ENCODE data around the gene PKM. TPM values are rescaled to one million over a fixed set of nuclear protein-coding genes. Genes with fewer than 3 reads are reported as not detected.
"Not testable (repeated sequence)": the region's sequence is repeated elsewhere in the genome, so short reads cannot be mapped to it uniquely, and the experiment has no call there.

PKM gene
- total RNA-seq, 1 donor from 2014 or later = 2,347 TPM

DNA sequence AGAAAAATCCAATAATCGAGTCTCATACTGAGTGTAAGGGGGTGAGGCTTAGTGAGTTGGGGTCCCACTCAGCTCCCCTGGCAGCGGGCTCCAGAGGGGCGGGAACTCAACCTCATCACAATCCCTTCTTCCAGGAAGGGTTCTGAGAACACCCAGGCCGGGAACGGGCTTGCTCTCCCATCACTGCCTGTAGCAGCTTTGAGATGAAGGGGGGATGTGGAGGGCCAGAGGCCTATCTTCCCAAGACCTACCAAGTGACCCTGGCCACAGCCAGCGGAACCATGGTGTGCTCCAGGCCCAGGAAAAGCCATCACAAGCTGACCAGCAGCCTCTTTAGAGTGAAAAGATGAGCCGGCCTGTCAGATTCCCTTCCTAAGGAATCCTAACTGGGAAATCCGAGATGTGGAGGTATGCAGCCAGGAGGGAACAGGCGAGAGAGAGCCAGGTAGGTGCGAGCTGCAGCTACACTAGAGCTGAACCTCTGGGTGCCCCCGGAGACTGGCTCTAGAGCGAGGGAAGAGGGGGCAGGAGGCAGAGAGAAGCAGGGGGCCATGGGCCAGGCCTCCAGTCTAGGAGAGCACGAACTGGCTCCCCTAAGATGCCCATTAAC lies 51.9 kb downstream of the PKM start:
- no peak for DNase-seq (ENCODE audit: low spot score)
- H3K36me3 Mint-ChIP-seq (ENCODE audit: low read depth) = no peaks in the 10 kb centered on the region
- no peaks in the 10 kb centered on the region for H3K9me3 Mint-ChIP-seq
- no peaks in the 10 kb centered on the region for H3K4me1 Mint-ChIP-seq (ENCODE audit: low read depth)
- H3K4me3 Mint-ChIP-seq (ENCODE audit: low read depth) = no peak overlapping the region
- H3K27me3 Mint-ChIP-seq (ENCODE audit: low read depth) = peaks cover 28% of the 10 kb centered on the region
- intact Hi-C loops (cut with micrococcal nuclease) = no loop called here
- H3K27ac Mint-ChIP-seq = no peak overlapping the region

DNA sequence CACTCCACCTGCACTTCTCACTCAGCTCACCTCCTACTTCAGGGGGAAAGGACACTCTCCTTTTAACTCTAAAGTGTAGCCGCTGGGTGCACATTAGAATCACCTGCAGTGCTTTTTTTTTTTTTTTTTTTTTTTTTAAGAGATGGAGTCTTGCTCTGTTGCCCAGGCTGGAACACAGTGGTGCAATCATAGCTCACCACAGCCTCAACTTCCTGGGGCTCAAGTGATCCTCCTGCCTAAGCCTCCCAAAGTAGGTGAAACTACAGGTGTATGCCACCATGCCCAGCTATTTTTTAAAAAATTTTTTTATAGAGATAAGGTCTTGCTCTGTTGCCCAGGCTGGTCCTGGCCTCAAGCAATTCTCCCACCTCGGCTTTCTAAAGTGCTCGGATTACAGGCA lies 54.2 kb downstream of the PKM start:
- Mint-ChIP-seq H3K4me3 (ENCODE audit: low read depth) (no peak overlapping the region), H3K9me3 (no peaks in the 10 kb centered on the region), H3K27me3 (ENCODE audit: low read depth) (peaks cover 15% of the 10 kb centered on the region), H3K36me3 (ENCODE audit: low read depth) (no peaks in the 10 kb centered on the region), H3K27ac (no peak overlapping the region), H3K4me1 (ENCODE audit: low read depth) (no peaks in the 10 kb centered on the region)
- intact Hi-C loops (cut with micrococcal nuclease) = no loop called here
- no peak for DNase-seq (ENCODE audit: low spot score)

GRCh38 chr15:72176159-72176558 lies 54.8 kb downstream of the PKM start:
- Mint-ChIP-seq H3K27me3 (ENCODE audit: low read depth) (peaks cover 11% of the 10 kb centered on the region), H3K4me3 (ENCODE audit: low read depth) (no peak overlapping the region), H3K4me1 (ENCODE audit: low read depth) (no peaks in the 10 kb centered on the region), H3K27ac (no peak overlapping the region), H3K9me3 (no peaks in the 10 kb centered on the region), H3K36me3 (ENCODE audit: low read depth) (no peaks in the 10 kb centered on the region)
- DNase-seq (ENCODE audit: low spot score) = no peak
- intact Hi-C loops (cut with micrococcal nuclease) = no loop called here

DNA sequence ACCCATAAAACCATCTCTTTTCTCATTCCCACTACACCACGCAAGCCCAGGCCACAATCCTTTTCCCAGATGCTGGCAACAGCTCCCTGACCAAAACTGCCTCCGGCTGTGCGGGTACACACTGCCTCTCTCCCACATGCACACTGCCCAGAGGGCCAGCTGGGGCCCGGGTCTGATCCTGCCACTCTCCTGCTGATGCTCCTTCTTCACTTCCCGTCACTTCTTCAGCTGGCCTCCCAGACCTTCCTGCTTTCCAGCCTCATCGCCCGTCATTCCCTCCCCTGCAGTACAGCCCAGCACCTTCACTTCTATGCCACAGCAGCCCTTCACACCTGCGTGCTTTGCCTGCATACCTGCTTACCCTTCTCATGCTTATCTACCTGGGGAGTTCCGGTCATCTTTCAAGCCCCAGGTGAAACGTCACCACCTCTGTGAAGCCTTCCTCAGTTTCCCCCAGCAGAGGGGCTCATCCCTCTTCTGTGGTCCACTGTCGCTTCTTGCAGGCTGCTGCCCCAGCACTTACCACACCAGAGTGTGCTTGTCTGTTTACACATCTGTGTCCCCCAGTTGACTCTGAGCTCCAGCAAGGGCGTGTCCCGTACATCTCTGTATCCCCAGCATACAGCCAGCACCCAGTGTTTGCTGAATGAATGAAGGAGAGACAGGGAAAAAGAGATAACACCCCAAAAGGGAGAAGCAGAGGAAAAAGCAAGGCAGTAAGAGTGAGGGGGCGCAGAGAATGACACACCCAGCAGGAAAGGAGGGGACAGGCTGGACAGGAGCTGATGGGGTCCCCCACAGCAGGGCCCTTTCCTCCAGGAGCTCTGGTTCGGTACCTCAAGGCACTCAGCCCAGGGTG lies 55.6 kb downstream of the PKM start:
- peaks cover 7% of the 10 kb centered on the region for H3K27me3 Mint-ChIP-seq (ENCODE audit: low read depth)
- H3K4me1 Mint-ChIP-seq (ENCODE audit: low read depth) = no peaks in the 10 kb centered on the region
- intact Hi-C loops (cut with micrococcal nuclease) = no loop called here
- no peaks in the 10 kb centered on the region for H3K36me3 Mint-ChIP-seq (ENCODE audit: low read depth)
- no peak overlapping the region for H3K27ac Mint-ChIP-seq
- H3K4me3 Mint-ChIP-seq (ENCODE audit: low read depth) = no peak overlapping the region
- no peak for DNase-seq (ENCODE audit: low spot score)
- H3K9me3 Mint-ChIP-seq = no peaks in the 10 kb centered on the region

DNA sequence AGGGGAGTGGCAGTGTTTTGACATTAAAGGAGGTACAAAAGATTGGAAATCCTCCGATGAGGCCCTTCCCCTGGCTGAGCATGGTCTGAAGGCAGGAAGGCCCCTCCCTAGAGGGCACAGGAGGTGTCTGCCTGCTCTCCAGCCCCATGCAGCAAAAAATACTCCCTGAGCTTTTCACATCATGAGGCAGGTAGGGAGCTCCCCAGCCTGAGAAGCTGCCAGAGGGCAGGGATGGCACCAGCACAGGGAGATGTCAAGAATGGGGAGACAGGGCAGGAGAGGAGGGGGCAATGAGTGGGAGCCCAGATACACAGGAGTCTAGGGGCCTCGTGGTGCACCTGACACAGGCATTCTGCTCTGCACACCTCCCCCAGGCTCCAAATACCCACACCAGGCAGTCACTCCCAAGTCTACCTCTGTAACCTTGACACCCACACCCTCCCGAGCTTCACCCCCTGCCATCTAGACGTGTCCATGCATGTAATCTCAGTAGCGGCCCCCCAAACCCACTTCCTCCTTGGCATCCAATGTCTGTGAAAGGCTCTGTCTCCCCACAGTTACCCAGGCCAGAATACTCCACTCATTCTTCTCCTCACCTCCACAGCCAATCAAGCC lies 56.3 kb downstream of the PKM start:
- H3K27me3 Mint-ChIP-seq (ENCODE audit: low read depth) = peaks cover 7% of the 10 kb centered on the region

DNA sequence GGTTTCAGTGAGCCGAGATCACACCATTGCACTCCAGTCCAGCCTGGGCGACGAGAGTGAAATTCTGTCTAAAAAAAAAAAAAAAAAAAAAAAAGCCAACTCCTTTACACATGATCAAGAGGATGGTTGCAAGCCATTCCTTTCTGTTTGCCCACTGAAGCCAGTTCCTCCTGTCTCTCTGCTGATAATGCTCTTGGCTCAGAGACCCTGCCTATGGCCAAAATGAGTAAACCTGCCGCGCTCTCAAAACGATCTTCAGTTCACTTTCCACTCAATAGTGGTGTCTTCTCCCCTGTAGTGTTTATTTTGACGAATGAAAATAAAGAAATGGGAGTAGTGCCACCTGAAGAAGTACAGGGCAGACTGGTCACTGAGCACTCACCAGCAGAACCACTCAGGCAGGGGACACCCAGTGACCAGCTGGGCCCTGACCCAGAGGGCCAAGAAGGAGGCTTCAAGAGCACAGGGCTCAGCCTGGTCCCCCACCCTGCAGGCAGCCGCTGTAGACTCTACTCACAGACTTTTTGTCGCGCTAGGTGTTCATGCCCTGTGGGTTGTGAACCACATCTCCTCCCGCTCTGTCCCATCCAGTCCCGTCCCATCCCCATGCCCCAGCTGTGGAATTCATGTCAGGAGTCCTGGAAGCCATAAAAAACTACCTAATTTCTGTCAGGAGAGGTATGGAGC lies 57.0 kb downstream of the PKM start:
- peaks cover 10% of the 10 kb centered on the region for H3K27me3 Mint-ChIP-seq (ENCODE audit: low read depth)
- intact Hi-C loops (cut with micrococcal nuclease) = no loop called here
- no peak overlapping the region for H3K27ac Mint-ChIP-seq
- H3K4me3 Mint-ChIP-seq (ENCODE audit: low read depth) = no peak overlapping the region
- no peaks in the 10 kb centered on the region for H3K36me3 Mint-ChIP-seq (ENCODE audit: low read depth)
- H3K4me1 Mint-ChIP-seq (ENCODE audit: low read depth) = peaks cover 3% of the 10 kb centered on the region
- H3K9me3 Mint-ChIP-seq = no peaks in the 10 kb centered on the region
- no peak for DNase-seq (ENCODE audit: low spot score)

More for the DNA sequence above, 56.3 kb downstream of the PKM start:
- Mint-ChIP-seq H3K4me1 (ENCODE audit: low read depth) (no peaks in the 10 kb centered on the region), H3K4me3 (ENCODE audit: low read depth) (no peak overlapping the region), H3K27ac (no peak overlapping the region), H3K9me3 (no peaks in the 10 kb centered on the region), H3K36me3 (ENCODE audit: low read depth) (no peaks in the 10 kb centered on the region)
- DNase-seq (ENCODE audit: low spot score) = no peak
- intact Hi-C loops (cut with micrococcal nuclease) = no loop called here

DNA sequence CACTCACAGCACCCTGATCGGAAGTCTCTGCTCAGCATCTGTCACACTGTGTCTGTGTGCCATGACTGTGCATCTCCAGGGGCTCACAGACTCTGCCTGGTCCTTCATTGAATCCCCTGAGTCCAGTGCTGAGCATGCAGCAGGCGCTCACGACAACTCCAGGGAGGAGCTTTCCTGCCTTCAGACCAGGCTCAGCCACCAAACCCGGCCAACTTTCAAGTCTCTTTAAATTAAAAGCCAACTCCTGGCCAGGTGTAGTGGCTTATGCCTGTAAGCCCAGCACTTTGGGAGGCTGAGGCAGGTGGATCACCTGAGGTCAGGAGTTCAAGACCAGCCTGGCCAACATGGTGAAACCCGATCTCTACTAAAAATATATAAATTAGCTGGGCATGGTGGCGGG lies 57.6 kb downstream of the PKM start:
- Mint-ChIP-seq H3K27ac (no peak overlapping the region), H3K4me1 (ENCODE audit: low read depth) (peaks cover 5% of the 10 kb centered on the region)
- intact Hi-C loops (cut with micrococcal nuclease) = no loop called here

GRCh38 chr15:72172796-72173195 lies 58.2 kb downstream of the PKM start:
- Mint-ChIP-seq H3K27ac (no peak overlapping the region), H3K9me3 (no peaks in the 10 kb centered on the region), H3K4me3 (ENCODE audit: low read depth) (no peak overlapping the region), H3K27me3 (ENCODE audit: low read depth) (peaks cover 12% of the 10 kb centered on the region), H3K4me1 (ENCODE audit: low read depth) (peaks cover 10% of the 10 kb centered on the region), H3K36me3 (ENCODE audit: low read depth) (no peaks in the 10 kb centered on the region)
- intact Hi-C loops (cut with micrococcal nuclease) = no loop called here
- no peak for DNase-seq (ENCODE audit: low spot score)

More for the DNA sequence above, 57.6 kb downstream of the PKM start:
- H3K36me3 Mint-ChIP-seq (ENCODE audit: low read depth) = no peaks in the 10 kb centered on the region
- peaks cover 10% of the 10 kb centered on the region for H3K27me3 Mint-ChIP-seq (ENCODE audit: low read depth)
- no peak for DNase-seq (ENCODE audit: low spot score)
- H3K9me3 Mint-ChIP-seq = no peaks in the 10 kb centered on the region
- no peak overlapping the region for H3K4me3 Mint-ChIP-seq (ENCODE audit: low read depth)

DNA sequence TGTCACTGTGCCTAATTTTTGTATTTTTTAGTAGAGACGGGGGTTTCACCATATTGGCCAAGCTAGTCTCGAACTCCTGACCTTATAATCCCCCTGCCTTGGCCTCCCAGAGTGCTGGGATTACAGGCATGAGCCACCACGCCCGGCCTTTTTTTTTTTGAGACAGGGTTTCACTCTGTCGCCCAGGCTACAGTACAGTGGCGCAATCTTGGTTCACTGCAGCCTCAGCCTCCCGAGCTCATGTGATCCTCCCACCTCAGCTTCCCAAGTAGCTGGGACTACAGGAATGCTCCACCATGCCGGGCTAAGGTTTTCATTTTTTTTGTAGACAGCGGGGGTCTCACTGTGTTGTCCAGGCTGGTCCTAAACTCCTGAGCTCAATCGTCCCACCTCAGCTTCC lies 59.0 kb downstream of the PKM start:
- DNase-seq (ENCODE audit: low spot score); H3K9me3 Mint-ChIP-seq; H3K36me3 Mint-ChIP-seq (ENCODE audit: low read depth); intact Hi-C loops (cut with micrococcal nuclease); H3K4me3 Mint-ChIP-seq (ENCODE audit: low read depth); H3K27ac Mint-ChIP-seq: not testable (repeated sequence)
- Mint-ChIP-seq H3K4me1 (ENCODE audit: low read depth) (peaks cover 10% of the 10 kb centered on the region), H3K27me3 (ENCODE audit: low read depth) (peaks cover 12% of the 10 kb centered on the region)

DNA sequence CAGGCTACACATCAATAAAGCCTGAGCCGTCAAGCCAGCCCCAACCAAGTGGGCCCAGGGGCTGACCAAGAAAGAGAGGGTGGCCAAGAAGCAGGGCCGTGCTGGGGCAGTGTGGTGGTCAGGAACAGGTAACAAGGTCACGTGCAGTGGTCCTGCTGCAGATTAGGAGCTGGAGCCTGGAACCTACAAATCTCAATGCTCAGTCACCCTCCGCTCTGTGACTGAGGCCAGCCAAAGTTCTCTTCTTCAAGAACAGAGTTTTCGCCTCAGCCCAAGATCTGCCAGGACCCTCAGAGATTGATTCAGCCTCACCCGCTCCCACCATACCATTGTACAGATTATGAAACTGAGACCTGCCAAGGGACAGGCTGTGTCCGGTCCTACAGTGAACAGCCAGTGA lies 60.3 kb downstream of the PKM start:
- Mint-ChIP-seq H3K4me1 (ENCODE audit: low read depth) (peaks cover 10% of the 10 kb centered on the region), H3K27ac (no peak overlapping the region), H3K9me3 (no peaks in the 10 kb centered on the region), H3K36me3 (ENCODE audit: low read depth) (no peaks in the 10 kb centered on the region), H3K4me3 (ENCODE audit: low read depth) (no peak overlapping the region), H3K27me3 (ENCODE audit: low read depth) (peaks cover 12% of the 10 kb centered on the region)
- DNase-seq (ENCODE audit: low spot score) = no peak
- intact Hi-C loops (cut with micrococcal nuclease) = no loop called here

DNA sequence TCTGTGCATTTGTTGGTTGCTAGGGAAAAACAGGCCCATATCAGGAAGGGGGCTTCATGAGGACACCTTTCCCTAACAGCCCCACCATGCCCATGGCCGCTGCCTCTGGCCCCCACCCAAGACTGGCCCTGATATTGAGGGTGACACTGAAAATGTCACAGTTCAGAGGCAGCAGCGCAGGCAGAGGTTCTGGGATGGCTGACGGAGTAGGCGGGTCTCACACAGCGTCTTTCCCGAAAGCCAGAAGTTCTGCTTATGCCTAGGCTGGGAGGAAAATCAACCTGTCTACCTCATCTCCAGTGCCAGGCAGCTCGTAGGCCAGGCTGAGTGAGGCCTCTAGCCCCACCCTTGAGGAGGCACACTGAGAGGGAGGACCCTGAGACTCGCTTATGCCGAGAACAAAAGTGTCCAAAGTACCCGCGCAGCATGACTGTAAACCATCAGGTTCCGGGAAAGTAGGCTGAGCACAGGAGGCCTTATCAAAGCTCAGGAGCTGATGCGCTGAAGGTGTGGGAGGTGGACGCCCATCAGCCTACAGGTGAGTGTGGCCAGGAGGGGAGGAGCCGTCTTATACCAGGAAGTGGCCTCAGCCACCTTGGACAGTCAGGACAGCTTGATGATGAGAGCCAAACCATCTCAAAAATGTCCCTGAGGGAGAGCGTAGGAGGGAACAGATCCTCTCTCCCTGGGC lies 60.9 kb downstream of the PKM start:
- Mint-ChIP-seq H3K27me3 (ENCODE audit: low read depth) (peaks cover 7% of the 10 kb centered on the region), H3K9me3 (no peaks in the 10 kb centered on the region), H3K27ac (no peak overlapping the region), H3K36me3 (ENCODE audit: low read depth) (no peaks in the 10 kb centered on the region), H3K4me3 (ENCODE audit: low read depth) (no peak overlapping the region), H3K4me1 (ENCODE audit: low read depth) (peaks cover 10% of the 10 kb centered on the region)
- intact Hi-C loops (cut with micrococcal nuclease) = no loop called here
- no peak for DNase-seq (ENCODE audit: low spot score)

DNA sequence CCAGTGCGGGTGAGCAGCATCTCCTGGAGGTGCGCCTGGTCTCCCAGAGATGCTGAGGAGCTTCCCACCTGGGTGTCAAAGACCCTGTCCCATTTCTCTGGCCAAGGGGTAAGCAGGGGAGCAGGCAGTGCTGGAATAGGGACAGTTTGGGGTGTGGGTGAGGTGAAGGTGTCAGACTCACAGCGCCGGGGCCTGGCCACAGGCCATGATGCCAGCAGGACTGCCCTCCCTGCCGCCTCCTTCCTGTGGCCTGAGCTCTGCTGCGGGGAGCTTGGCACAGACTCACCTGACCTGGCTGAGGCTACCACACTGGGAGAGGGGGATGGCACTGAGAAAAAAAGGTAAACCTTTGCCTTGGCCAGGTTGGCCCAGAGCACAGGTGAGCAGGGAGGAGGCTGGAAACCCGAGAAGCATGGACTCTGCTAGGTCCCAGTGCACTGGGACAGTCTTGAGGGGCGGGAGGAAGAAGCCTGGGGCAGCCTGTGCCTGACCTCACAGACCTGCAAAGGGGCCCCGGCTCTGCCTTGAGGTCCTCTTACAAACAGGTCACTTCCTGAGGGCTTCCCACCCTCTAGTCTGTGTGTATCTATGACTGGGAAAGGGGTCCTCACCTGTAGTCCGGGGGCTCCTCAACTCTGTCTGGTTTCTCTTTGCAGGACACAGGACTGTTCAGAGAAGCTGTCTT lies 61.6 kb downstream of the PKM start:
- Mint-ChIP-seq H3K36me3 (ENCODE audit: low read depth) (no peaks in the 10 kb centered on the region), H3K4me1 (ENCODE audit: low read depth) (peaks cover 10% of the 10 kb centered on the region), H3K9me3 (no peaks in the 10 kb centered on the region), H3K4me3 (ENCODE audit: low read depth) (no peak overlapping the region), H3K27me3 (ENCODE audit: low read depth) (peaks cover 7% of the 10 kb centered on the region), H3K27ac (no peak overlapping the region)
- no peak for DNase-seq (ENCODE audit: low spot score)
- intact Hi-C loops (cut with micrococcal nuclease) = no loop called here

All from activated T-helper 2 cell treated with anti-CD3 and anti-CD28 coated beads, Interferon-gamma antibody, Interleukin-2, Interleukin-4, amounts not matched to agents 10 μg/mL and 5 μg/mL and 100 μg/mL, durations not matched to agents 14 hours and 24 hours and 36 hours (primary cell).